GM12878 (cell line): Measurements from ENCODE around the gene HCAR3. TPM values are rescaled to one million over a fixed set of nuclear protein-coding genes. Genes with fewer than 3 reads are reported as not detected.

ENCODE experiments used
- ATF2 ChIP-seq: IDR thresholded peaks from 2 replicates; pipeline ENCODE4 v1.6.1; 2012; ENCODE audit warnings: low read length, inconsistent platforms
- BACH1 ChIP-seq: fragments of 450-650 bp; IDR thresholded peaks from 2 replicates; pipeline ENCODE4 v1.6.1; 2017; ENCODE audit warnings: mild to moderate bottlenecking, borderline replicate concordance
- CREB1 ChIP-seq: IDR thresholded peaks from 2 replicates; pipeline ENCODE4 v1.6.1; 2012; ENCODE audit warnings: low read depth, mild to moderate bottlenecking, inconsistent platforms
- DPF2 ChIP-seq: fragments of 450-650 bp; IDR thresholded peaks from 2 replicates; pipeline ENCODE4 v1.6.1; 2017; ENCODE audit warnings: mild to moderate bottlenecking
- FOS ChIP-seq: IDR thresholded peaks from 3 replicates; pipeline ENCODE4 v1.6.1; 2011; ENCODE audit warnings: borderline replicate concordance; ENCODE audit not compliant: insufficient read length; ENCODE audit errors: extremely low read depth
- FOXM1 ChIP-seq: IDR thresholded peaks from 2 replicates; pipeline ENCODE4 v1.6.1; 2012; ENCODE audit warnings: low read depth, mild to moderate bottlenecking, inconsistent platforms, low read length, moderate library complexity
- HDAC6 ChIP-seq: fragments of 200-600 bp; sonication (generic); IDR thresholded peaks from one replicate; pipeline ENCODE4 v1.8.0; 2017; ENCODE audit warnings: antibody characterized with exemption; ENCODE audit not compliant: unreplicated experiment
- IRF4 ChIP-seq: IDR thresholded peaks from 2 replicates; pipeline ENCODE4 v1.6.1; 2011; ENCODE audit warnings: low read depth, low read length
- MEF2A ChIP-seq: IDR thresholded peaks from 2 replicates; pipeline ENCODE4 v1.6.1; 2011; ENCODE audit warnings: low read depth, mild to moderate bottlenecking, low read length, moderate library complexity; ENCODE audit not compliant: insufficient read depth
- MEF2B ChIP-seq: fragments of 450-650 bp; IDR thresholded peaks from 2 replicates; pipeline ENCODE4 v1.6.1; 2018; ENCODE audit warnings: mild to moderate bottlenecking, moderate library complexity; ENCODE audit not compliant: partially characterized antibody, poor library complexity, severe bottlenecking
- MTA3 ChIP-seq: IDR thresholded peaks from 2 replicates; pipeline ENCODE4 v1.6.1; 2012; ENCODE audit warnings: low read length, inconsistent platforms, borderline replicate concordance
- NR2F1 ChIP-seq: fragments of 450-650 bp; conservative IDR thresholded peaks from 2 replicates; pipeline ENCODE4 v1.6.1; 2017; ENCODE audit warnings: mild to moderate bottlenecking
- PAX5 ChIP-seq: IDR thresholded peaks from 2 replicates; pipeline ENCODE4 v1.6.1; 2011; ENCODE audit warnings: low read depth, low read length, borderline replicate concordance
- RB1 ChIP-seq: fragments of 450-650 bp; formaldehyde crosslinking; IDR thresholded peaks from 2 replicates; pipeline ENCODE4 v1.6.1; 2017; ENCODE audit warnings: mild to moderate bottlenecking, borderline replicate concordance
- RCOR1 ChIP-seq: conservative IDR thresholded peaks from 2 replicates; pipeline ENCODE4 v1.6.1; 2012; ENCODE audit warnings: low read depth, low read length, improper control_type of control experiment
- SKIL ChIP-seq: fragments of 450-650 bp; IDR thresholded peaks from 2 replicates; pipeline ENCODE4 v1.6.1; 2017; ENCODE audit warnings: mild to moderate bottlenecking, low read depth, inconsistent platforms; ENCODE audit not compliant: poor library complexity, severe bottlenecking
- SMARCA5 ChIP-seq: fragments of 450-650 bp; IDR thresholded peaks from 2 replicates; pipeline ENCODE4 v1.6.1; 2017; ENCODE audit warnings: mild to moderate bottlenecking
- TBL1XR1 ChIP-seq: IDR thresholded peaks from 2 replicates; pipeline ENCODE4 v1.6.1; 2012; ENCODE audit warnings: low read depth, low read length, improper control_type of control experiment
- ZNF217 ChIP-seq: fragments of 450-650 bp; IDR thresholded peaks from 2 replicates; pipeline ENCODE4 v1.6.1; 2017; ENCODE audit warnings: antibody characterized with exemption, mild to moderate bottlenecking
- ZNF24 ChIP-seq: fragments of 450-650 bp; IDR thresholded peaks from 2 replicates; pipeline ENCODE4 v1.6.1; 2017; ENCODE audit warnings: antibody characterized with exemption, mild to moderate bottlenecking
- polyA plus RNA-seq, 11 experiments: library from polyadenylated mRNA; depleted of rRNA in 4 of 11; unstranded in 6 of 11; stranded (reverse) in 5 of 11; fragments of >200 nt; fragmentation: Nextera tagmentation in 4 of 11; fragmentation: Illumina TruSeq in 1 of 11; extraction: Ambion mirVana in 4 of 11; extraction: Trizol in 1 of 11; gene quantifications; 1 replicate in 1 of 11; 2 replicates in 10 of 11; pipeline versions ENCODE4 v1.2.1 to v1.2.3, GENCODE V29; 2011 to 2016; ENCODE audit warnings: inconsistent platforms in 2 of 11, missing spikeins in 2 of 11, low read depth in 1 of 11
- total RNA-seq, 4 experiments: library from RNA; depleted of rRNA in 3 of 4; stranded (reverse); fragments of >200 nt in 3 of 4; fragmentation: Illumina TruSeq in 1 of 4; extraction: Trizol in 1 of 4; gene quantifications; 2 replicates each; pipeline versions ENCODE4 v1.2.1 to v1.2.3, GENCODE V29; 2013 to 2021

The HCAR3 gene
- total and polyA plus RNA-seq, 10 of the 15 experiments (the other 5 are each of a cell fraction or from before 2014, with no cell fraction given): 0.57 to 3.0 (median 2.2) TPM

- TF ChIP-seq SKIL (peak; percentile 48), IRF4 (0 out of 2 replicates have a peak, but pooled peaks have one; percentile 14), ATF2 (peak; percentile 58; the same call in 1 of the 2 replicates), HDAC6 (no peak), FOS (no peak), MEF2A (peak; percentile 91), DPF2 (peak; percentile 66), NR2F1 (no peak; the same call in 1 of the 2 replicates), MEF2B (peak; percentile 80), RB1 (no peak), PAX5 (0 out of 2 replicates have a peak, but pooled peaks have one; percentile 19), CREB1 (peak; percentile 21; the same call in 1 of the 2 replicates), SMARCA5 (peak; percentile 82), TBL1XR1 (no peak), MTA3 (peak; percentile 29; the same call in 1 of the 2 replicates), ZNF217 (peak; percentile 69; the same call in 1 of the 2 replicates), BACH1 (no peak; the same call in 1 of the 2 replicates), RCOR1 (no peak), ZNF24 (peak; percentile 70; the same call in 1 of the 2 replicates), FOXM1 (peak; percentile 68; the same call in 1 of the 2 replicates)
These were observed 9.5 kb upstream of the HCAR3 start (continued) for GRCh38 chr12:122726080-122726558.
